ENCODE results near the gene FGF16.
"Not testable (repeated sequence)": the region's sequence is repeated elsewhere in the genome, so short reads cannot be mapped to it uniquely, and the experiment has no call there.

The FGF16 gene

GRCh38 chrX:77446908-77447652, at the start of gene FGF16:
Gene FGF16, plus strand, starts transcription at chrX:77447389. Its CDS starts 286 bp downstream, at chrX:77447675.
- no peak for DNase-seq (ENCODE audit: low read depth)

- DNase-seq (ENCODE audit: low read depth) = no peak
These were observed 48.7 kb upstream of the FGF16 start for GRCh38 chrX:77398330-77398954.

- no peak for DNase-seq (ENCODE audit: low read depth)
These were observed 42.8 kb upstream of the FGF16 start for GRCh38 chrX:77404419-77404818.

GRCh38 chrX:77407821-77408220, 39.4 kb upstream of the FGF16 start:
- not testable (repeated sequence) for DNase-seq (ENCODE audit: low read depth)

GRCh38 chrX:77412631-77413030, 34.6 kb upstream of the FGF16 start:
- no peak for DNase-seq (ENCODE audit: low read depth)

GRCh38 chrX:77415161-77415560, 32.0 kb upstream of the FGF16 start:
- DNase-seq (ENCODE audit: low read depth) = no peak

- DNase-seq (ENCODE audit: low read depth) = no peak
These were observed 31.3 kb upstream of the FGF16 start for GRCh38 chrX:77415882-77416281.

- no peak for DNase-seq (ENCODE audit: low read depth)
These were observed 24.1 kb upstream of the FGF16 start for GRCh38 chrX:77422891-77423648.

GRCh38 chrX:77426811-77427210, 20.4 kb upstream of the FGF16 start:
- DNase-seq (ENCODE audit: low read depth) = no peak

GRCh38 chrX:77427611-77428010, 19.6 kb upstream of the FGF16 start:
- no peak for DNase-seq (ENCODE audit: low read depth)

- DNase-seq (ENCODE audit: low read depth) = no peak
These were observed 18.6 kb upstream of the FGF16 start for GRCh38 chrX:77428551-77428950.

- no peak for DNase-seq (ENCODE audit: low read depth)
These were observed 16.0 kb upstream of the FGF16 start for GRCh38 chrX:77431227-77431626.

- DNase-seq (ENCODE audit: low read depth) = no peak
These were observed 14.2 kb upstream of the FGF16 start for GRCh38 chrX:77433001-77433400.

GRCh38 chrX:77434962-77435361, 12.2 kb upstream of the FGF16 start:
- DNase-seq (ENCODE audit: low read depth) = no peak

GRCh38 chrX:77436271-77436670, 10.9 kb upstream of the FGF16 start:
- no peak for DNase-seq (ENCODE audit: low read depth)

- DNase-seq (ENCODE audit: low read depth) = no peak
These were observed 10.5 kb upstream of the FGF16 start for GRCh38 chrX:77436682-77437081.

GRCh38 chrX:77440330-77440729, 6.9 kb upstream of the FGF16 start:
- no peak for DNase-seq (ENCODE audit: low read depth)

- DNase-seq (ENCODE audit: low read depth) = no peak
These were observed 6.2 kb upstream of the FGF16 start for GRCh38 chrX:77441033-77441432.

- no peak for DNase-seq (ENCODE audit: low read depth)
These were observed 5.7 kb upstream of the FGF16 start for GRCh38 chrX:77441479-77441878.

- DNase-seq (ENCODE audit: low read depth) = no peak
These were observed 4.5 kb upstream of the FGF16 start for GRCh38 chrX:77442728-77443127.

- no peak for DNase-seq (ENCODE audit: low read depth)
These were observed 3.1 kb upstream of the FGF16 start for GRCh38 chrX:77444075-77444474.

- no peak for DNase-seq (ENCODE audit: low read depth)
These were observed 2.6 kb upstream of the FGF16 start for GRCh38 chrX:77444545-77444944.

- no peak for DNase-seq (ENCODE audit: low read depth)
These were observed 1.1 kb upstream of the FGF16 start for GRCh38 chrX:77446029-77446585.

Data from activated T-helper 9 cell treated with anti-CD3 and anti-CD28 coated beads, Interleukin-2, amount 50 U/mL, for 16 hours (primary cell).